HUES64 (cell line): ENCODE measurements around the gene STXBP6.
"Not testable (repeated sequence)": the region's sequence is repeated elsewhere in the genome, so short reads cannot be mapped to it uniquely, and the experiment has no call there.

Source experiments
- H3K27ac ChIP-seq: 2 replicates; pipeline ENCODE4 v1.7.0; 2013; ENCODE audit warnings: low read depth, low read length, inconsistent platforms
- H3K27me3 ChIP-seq: 2 replicates; pipeline ENCODE4 v1.6.1; 2013; ENCODE audit warnings: mild to moderate bottlenecking, low read length; ENCODE audit not compliant: insufficient read depth
- H3K36me3 ChIP-seq: 2 replicates; pipeline ENCODE4 v1.6.1; 2013; ENCODE audit warnings: mild to moderate bottlenecking, low read length; ENCODE audit not compliant: insufficient read depth
- H3K4me1 ChIP-seq: 2 replicates; pipeline ENCODE4 v1.6.1; 2013; ENCODE audit warnings: mild to moderate bottlenecking, low read length, moderate library complexity; ENCODE audit not compliant: insufficient read depth
- H3K4me3 ChIP-seq: 2 replicates; pipeline ENCODE4 v1.5.1; 2013; ENCODE audit warnings: mild to moderate bottlenecking, low read length, moderate library complexity
- H3K9ac ChIP-seq: 2 replicates; pipeline ENCODE4 v1.6.1; 2013; ENCODE audit warnings: mild to moderate bottlenecking, low read depth, low read length
- H3K9me3 ChIP-seq: 2 replicates; pipeline ENCODE4 v1.6.1; 2013; ENCODE audit warnings: low read depth, low read length; ENCODE audit not compliant: insufficient read depth
- WGBS: fragments of 150-250, 120-280 bp; methylation state at CpG from one replicate; pipeline ENCODE4 v1.1.7; 2013; ENCODE audit warnings: missing lambda C conversion rate; 5-methylcytosine and 5-hydroxymethylcytosine counted together

STXBP6 gene

GRCh38 chr14:24964048-24964447, 85.9 kb downstream of the STXBP6 start:
- Histone ChIP-seq H3K4me3 (no peak overlapping the region), H3K27me3 (no peaks in the 10 kb centered on the region), H3K9me3 (no peaks in the 10 kb centered on the region), H3K9ac (no peak overlapping the region), H3K27ac (no peak overlapping the region), H3K4me1 (peaks cover 10% of the 10 kb centered on the region; the same call in 1 of the 2 replicates), H3K36me3 (no peaks in the 10 kb centered on the region)
- WGBS, result 97% methylated on average over 2 of the region's 2 CpGs

- not testable (repeated sequence) for H3K27ac ChIP-seq, H3K9ac ChIP-seq, H3K36me3 ChIP-seq, H3K27me3 ChIP-seq, H3K9me3 ChIP-seq, H3K4me3 ChIP-seq
- 99% methylated on average over 5 of the region's 6 CpGs for WGBS
- H3K4me1 ChIP-seq, result peaks cover 18% of the 10 kb centered on the region
Observed at GRCh38 chr14:24962118-24962517, 87.8 kb downstream of the STXBP6 start.

- Histone ChIP-seq H3K9me3 (no peaks in the 10 kb centered on the region), H3K36me3 (no peaks in the 10 kb centered on the region), H3K4me3 (no peak overlapping the region), H3K9ac (no peak overlapping the region), H3K4me1 (peaks cover 9% of the 10 kb centered on the region), H3K27ac (no peak overlapping the region), H3K27me3 (no peaks in the 10 kb centered on the region)
- 100% methylated on average over 1 of the region's 2 CpGs for WGBS
Observed at GRCh38 chr14:24960816-24961215, 89.1 kb downstream of the STXBP6 start.

GRCh38 chr14:24959791-24960331, 90.1 kb downstream of the STXBP6 start:
- H3K4me3 ChIP-seq, result no peak overlapping the region
- WGBS, result 81% methylated on average over 1 of the region's 1 CpG
- peaks cover 9% of the 10 kb centered on the region; the same call in 1 of the 2 replicates for H3K4me1 ChIP-seq
- H3K27me3 ChIP-seq, result no peaks in the 10 kb centered on the region
- no peak overlapping the region for H3K27ac ChIP-seq
- H3K9ac ChIP-seq, result no peak overlapping the region
- H3K9me3 ChIP-seq, result no peaks in the 10 kb centered on the region
- H3K36me3 ChIP-seq, result no peaks in the 10 kb centered on the region

- Histone ChIP-seq H3K4me1 (peaks cover 14% of the 10 kb centered on the region; the same call in 1 of the 2 replicates), H3K4me3 (no peak overlapping the region)
- 90% methylated on average over 1 of the region's 1 CpG for WGBS
Observed at GRCh38 chr14:24958271-24958670, 91.7 kb downstream of the STXBP6 start.

GRCh38 chr14:24957814-24958213, 92.1 kb downstream of the STXBP6 start:
- H3K36me3 ChIP-seq, result no peaks in the 10 kb centered on the region
- no peak overlapping the region for H3K4me3 ChIP-seq
- no peaks in the 10 kb centered on the region for H3K9me3 ChIP-seq
- H3K27ac ChIP-seq, result no peak overlapping the region
- no peak overlapping the region for H3K9ac ChIP-seq
- peaks cover 18% of the 10 kb centered on the region for H3K4me1 ChIP-seq
- no peaks in the 10 kb centered on the region for H3K27me3 ChIP-seq
- WGBS, result 91% methylated on average over 1 of the region's 1 CpG

More at GRCh38 chr14:24958271-24958670, 91.7 kb downstream of the STXBP6 start:
- H3K27me3 ChIP-seq, result no peaks in the 10 kb centered on the region
- H3K9ac ChIP-seq, result no peak overlapping the region
- H3K27ac ChIP-seq, result no peak overlapping the region
- H3K36me3 ChIP-seq, result no peaks in the 10 kb centered on the region
- H3K9me3 ChIP-seq, result no peaks in the 10 kb centered on the region

GRCh38 chr14:24956104-24956503, 93.8 kb downstream of the STXBP6 start:
- Histone ChIP-seq H3K9me3 (no peaks in the 10 kb centered on the region), H3K4me1 (peaks cover 23% of the 10 kb centered on the region), H3K9ac (no peak overlapping the region), H3K4me3 (no peak overlapping the region), H3K36me3 (no peaks in the 10 kb centered on the region), H3K27ac (no peak overlapping the region), H3K27me3 (no peaks in the 10 kb centered on the region)
- 90% methylated on average over 4 of the region's 4 CpGs for WGBS

- Histone ChIP-seq H3K9me3 (no peaks in the 10 kb centered on the region), H3K4me1 (peaks cover 23% of the 10 kb centered on the region), H3K4me3 (no peak overlapping the region), H3K36me3 (no peaks in the 10 kb centered on the region), H3K27me3 (no peaks in the 10 kb centered on the region), H3K9ac (no peak overlapping the region), H3K27ac (no peak overlapping the region)
- WGBS, result 95% methylated on average over 2 of the region's 2 CpGs
Observed at GRCh38 chr14:24954700-24955037, 95.3 kb downstream of the STXBP6 start.

- no peaks in the 10 kb centered on the region for H3K27me3 ChIP-seq
- 92% methylated on average over 4 of the region's 4 CpGs for WGBS
- H3K27ac ChIP-seq, result no peak overlapping the region
- peaks cover 23% of the 10 kb centered on the region for H3K4me1 ChIP-seq
- H3K4me3 ChIP-seq, result no peak overlapping the region
- H3K36me3 ChIP-seq, result no peaks in the 10 kb centered on the region
- no peaks in the 10 kb centered on the region for H3K9me3 ChIP-seq
- H3K9ac ChIP-seq, result no peak overlapping the region
Observed at GRCh38 chr14:24954037-24954699, 95.8 kb downstream of the STXBP6 start.

GRCh38 chr14:24952851-24953666, 96.9 kb downstream of the STXBP6 start:
- Histone ChIP-seq H3K4me3 (no peak overlapping the region), H3K4me1 (peaks cover 23% of the 10 kb centered on the region), H3K9ac (no peak overlapping the region), H3K27me3 (no peaks in the 10 kb centered on the region), H3K36me3 (no peaks in the 10 kb centered on the region), H3K9me3 (no peaks in the 10 kb centered on the region), H3K27ac (peak overlapping the region; percentile 76; the same call in 1 of the 2 replicates)
- WGBS, result 85% methylated on average over 8 of the region's 8 CpGs

- Histone ChIP-seq H3K36me3 (no peaks in the 10 kb centered on the region), H3K27me3 (no peaks in the 10 kb centered on the region), H3K9me3 (no peaks in the 10 kb centered on the region), H3K4me1 (peaks cover 30% of the 10 kb centered on the region), H3K4me3 (no peak overlapping the region), H3K9ac (no peak overlapping the region), H3K27ac (no peak overlapping the region)
- no CpG with 5 or more reads among the region's 1 CpG for WGBS
Observed at GRCh38 chr14:24948261-24948847, 101.6 kb downstream of the STXBP6 start.
